GM19351 (cell line): ENCODE measurements around the gene SLC25A41.
"Not testable (repeated sequence)": the region's sequence is repeated elsewhere in the genome, so short reads cannot be mapped to it uniquely, and the experiment has no call there.

Experiments
- ATAC-seq: cut with Tn5 transposase; IDR thresholded peaks from one replicate; pipeline ENCODE4 v1.9.1; 2021; ENCODE audit warnings: mild to moderate bottlenecking, moderate library complexity; ENCODE audit not compliant: unreplicated experiment

The SLC25A41 gene

DNA sequence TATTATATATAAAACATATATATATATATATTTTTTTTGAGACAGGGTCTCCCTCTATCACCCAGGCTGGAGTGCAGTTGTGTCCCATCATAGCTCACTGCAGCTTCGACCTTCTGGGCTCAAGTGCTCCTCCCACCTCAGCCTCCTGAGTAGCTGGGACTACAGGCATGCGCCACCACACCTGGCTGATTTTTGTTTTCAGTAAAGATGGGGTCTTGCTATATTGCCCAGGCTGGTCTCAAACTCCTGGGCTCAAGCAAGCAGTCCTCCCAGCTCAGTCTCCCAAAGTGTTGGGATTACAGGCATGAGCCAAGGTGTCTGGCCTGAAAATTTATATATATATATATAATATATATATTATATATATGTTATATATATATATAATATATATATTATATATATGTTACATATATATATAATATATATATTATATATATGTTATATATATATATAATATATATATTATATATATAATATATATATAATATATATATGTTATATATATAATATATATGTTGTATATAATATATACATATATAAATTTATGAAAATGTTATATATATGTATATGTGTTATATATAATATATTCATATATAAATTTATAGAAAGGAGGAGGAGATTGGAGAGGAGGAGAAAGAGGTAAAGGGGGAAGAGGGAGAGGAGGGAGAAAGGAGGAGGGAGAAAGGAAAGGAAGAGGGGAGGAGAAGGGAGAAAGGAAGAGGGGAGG lies 4.7 kb downstream of the SLC25A41 start:
- ATAC-seq = not testable (repeated sequence)

DNA sequence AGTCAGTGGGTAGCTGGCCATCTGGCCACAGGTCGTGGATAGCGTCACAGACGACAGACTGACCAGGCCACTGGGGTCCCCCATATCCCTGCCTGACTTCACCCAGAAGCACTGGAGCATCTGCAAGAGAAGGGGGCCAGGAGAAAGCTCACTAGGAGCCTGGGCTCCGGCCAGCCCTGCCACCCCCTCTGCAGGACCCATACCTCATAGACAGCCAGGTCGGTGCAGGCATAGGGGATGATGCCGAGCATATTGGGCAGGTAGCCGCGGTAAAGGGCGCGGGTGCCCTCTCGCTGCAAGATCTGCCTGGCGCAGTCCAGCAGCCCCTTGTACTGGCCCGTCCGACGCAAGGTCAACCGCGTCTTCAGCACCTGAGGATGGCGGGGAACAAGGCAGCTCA lies 6.4 kb downstream of the SLC25A41 start:
- no peak for ATAC-seq

GRCh38 chr19:6425732-6426620 lies 7.6 kb downstream of the SLC25A41 start:
- ATAC-seq = no peak

DNA sequence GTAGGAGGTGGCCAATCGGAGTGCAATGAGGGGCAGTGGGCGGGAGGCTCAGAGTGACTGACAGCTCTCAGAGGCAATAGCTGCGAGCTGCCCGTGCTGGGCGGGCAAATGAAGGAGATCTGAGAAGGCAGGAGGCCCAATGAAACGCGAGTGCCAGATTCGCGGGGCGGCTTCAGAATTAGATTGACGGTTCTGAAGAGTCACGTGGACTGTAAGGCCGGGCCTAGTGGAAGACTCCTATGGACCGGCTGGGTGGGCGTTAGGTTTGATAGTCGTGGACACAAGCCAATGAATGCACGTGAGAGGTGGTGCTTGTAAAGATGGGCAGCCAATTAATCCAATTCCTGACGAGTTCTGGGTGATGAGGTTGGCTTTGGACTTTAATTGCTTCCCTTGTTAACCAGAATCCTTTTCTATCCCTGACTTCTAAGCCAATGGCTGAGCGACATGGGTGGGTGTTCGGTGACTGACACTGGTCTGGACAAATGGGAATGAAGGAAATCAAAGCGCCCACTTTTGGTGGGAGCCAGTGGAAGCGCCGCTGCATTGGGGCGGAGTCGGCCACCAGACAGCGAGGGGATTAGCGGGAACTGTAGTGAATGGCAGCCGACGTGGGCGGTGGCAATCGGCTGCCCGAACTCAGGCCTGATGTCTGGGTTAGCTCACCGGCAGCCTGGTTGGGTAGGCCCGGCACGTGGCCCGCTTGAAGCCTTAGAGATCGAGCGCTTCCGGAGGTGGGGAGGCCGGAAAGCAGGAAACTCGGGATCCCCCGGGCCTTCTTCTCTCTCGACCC lies 8.4 kb downstream of the SLC25A41 start:
- ATAC-seq = peak; percentile 85

DNA sequence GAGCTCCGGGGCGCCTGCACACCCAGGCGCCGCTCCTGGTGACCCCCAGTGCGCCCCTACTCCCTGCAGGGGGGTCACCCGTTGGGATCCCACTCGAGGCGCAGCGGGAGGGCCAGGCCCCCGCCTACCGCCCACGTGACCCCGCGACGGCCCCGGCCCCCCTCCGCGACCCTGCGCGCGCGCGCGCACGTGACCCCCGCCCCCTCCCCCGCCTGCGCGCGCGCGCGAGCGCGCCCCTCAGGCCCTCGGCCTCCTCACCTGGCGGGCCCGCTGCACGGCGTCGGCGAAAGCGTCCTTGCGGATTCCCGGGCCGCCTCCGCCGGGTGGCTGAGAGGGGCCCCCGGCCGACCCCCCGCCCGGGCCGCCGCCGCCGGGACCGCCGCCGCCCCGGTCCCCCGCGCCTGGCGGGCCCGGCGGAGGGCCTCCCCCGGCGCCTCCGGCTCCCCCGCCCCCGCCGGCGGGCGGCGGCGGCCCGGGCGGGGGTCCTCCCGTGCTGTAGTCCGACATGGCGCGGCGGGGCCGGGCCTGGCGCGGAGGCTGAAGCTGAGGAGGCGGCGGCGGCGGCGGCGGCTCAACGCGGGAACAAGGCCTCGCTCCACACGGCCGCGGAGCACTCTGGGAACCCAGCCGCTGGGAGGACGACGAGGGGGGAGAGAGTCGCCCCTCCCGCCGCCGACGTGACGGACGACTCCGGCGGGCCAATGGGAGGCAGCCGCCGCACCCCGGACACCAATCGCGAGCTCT lies 9.2 kb downstream of the SLC25A41 start, which contains the start of gene KHSRP:
Gene KHSRP (minus strand): TSS at position 617 of the 744 bp plus-strand sequence. CDS start 110 bp downstream, at position 507.
- ATAC-seq = no peak

- ATAC-seq = no peak
Observed at GRCh38 chr19:6423499-6424194, 9.9 kb downstream of the SLC25A41 start.

DNA sequence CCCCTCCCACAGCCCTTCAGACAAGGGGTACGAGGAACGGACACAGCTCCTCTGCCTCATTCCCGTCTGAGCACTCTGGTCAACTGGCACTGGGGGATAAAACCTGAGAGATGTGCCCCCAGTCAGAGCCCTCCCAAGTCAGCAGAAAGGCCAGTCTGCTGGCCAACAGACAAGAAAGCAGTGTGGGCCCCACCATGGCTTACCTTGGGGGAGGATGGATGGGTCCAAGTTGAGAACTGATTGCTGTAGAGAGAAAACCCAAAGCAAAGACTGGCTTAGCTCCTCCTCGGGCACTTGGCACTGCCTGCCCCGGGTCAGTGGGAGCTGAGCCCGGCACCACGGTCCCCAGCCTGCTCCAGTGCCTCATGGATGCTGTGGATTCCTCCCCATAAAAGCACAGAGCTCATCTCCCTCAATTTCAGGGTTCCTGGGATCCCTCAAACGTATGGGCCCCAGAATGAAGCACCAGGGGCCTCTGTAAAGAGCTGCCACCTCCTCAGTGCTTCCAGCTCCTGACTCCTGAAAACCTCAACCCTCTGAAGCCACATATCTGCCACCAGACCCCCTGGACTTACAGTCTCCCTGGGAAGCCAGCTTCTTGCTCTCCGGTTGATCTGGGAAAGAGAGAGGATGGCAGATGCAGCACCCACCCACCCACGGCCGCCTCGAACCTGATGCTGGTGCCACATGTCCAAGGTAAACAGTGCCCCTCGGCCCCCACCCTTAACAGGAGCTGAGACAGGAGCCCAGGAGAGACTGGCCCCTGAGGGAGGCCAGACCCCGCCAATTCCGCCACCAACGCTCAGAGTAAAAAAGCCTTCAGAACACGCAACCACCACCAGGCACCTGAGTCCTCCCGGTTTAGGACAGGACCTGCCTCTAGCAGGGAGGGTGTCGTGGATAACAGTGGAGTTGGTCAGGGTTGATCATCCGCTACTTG lies 12.2 kb downstream of the SLC25A41 start:
- no peak for ATAC-seq

DNA sequence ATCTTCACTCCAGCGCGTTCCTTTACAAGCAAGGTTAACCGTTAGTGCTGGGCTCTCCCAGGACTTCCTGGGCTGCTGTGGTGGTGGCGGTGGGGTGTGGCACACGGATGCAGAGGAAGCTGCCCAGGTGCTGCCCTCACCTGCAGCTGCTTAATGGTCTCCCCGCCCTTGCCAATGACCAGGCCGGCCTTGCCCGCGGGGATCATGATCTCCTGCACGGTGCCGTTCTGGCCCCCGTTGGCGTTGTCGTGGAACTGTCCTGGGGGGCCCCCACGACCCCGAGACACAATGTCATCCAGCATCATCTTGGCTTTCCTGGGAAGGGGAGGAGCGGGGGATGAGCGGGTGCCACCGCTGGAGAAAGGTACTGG lies 15.0 kb downstream of the SLC25A41 start:
- no peak for ATAC-seq

DNA sequence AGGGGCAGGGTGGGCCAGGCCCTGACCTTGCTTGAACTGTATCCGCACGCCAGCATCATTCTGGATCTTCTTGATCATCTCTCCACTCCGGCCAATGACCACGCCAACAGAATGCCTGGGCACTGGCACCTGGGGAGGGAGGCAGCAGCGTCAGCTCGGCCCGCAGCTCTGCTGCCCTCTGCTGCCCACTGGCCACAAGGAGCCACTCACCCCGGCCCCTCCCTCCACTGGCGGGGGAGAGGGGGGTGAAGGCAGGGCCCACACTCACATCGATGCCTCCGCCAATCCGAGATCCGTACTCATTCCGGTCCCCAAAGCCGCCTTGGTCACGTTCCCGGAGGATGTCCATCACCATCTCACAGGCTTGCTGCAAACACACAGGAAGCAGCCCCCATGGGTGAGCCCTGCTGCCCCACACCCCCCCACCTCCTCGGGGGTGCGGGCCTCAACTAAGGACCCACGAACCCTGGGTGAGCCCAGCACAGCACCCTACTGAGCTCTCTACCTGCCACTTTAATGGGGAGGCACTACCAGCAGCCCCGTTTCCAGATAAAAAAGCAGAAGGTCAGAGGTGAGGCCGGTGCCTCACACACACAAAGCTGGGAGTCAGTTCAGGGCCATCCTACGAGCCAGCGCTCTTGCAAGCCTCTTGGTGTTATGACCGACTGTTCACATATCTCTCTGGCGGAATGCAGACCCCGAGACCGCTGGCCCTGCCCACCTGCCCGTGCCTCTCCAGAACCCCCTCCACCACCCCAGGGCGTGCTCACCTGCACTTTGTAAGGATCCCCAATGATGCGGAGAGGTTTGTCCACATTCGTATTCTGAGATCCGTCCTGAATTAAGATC lies 15.6 kb downstream of the SLC25A41 start:
- ATAC-seq = no peak

GRCh38 chr19:6416658-6417405 lies 16.7 kb downstream of the SLC25A41 start:
- no peak for ATAC-seq

- no peak for ATAC-seq
Observed at GRCh38 chr19:6415591-6416190, 17.9 kb downstream of the SLC25A41 start.

DNA sequence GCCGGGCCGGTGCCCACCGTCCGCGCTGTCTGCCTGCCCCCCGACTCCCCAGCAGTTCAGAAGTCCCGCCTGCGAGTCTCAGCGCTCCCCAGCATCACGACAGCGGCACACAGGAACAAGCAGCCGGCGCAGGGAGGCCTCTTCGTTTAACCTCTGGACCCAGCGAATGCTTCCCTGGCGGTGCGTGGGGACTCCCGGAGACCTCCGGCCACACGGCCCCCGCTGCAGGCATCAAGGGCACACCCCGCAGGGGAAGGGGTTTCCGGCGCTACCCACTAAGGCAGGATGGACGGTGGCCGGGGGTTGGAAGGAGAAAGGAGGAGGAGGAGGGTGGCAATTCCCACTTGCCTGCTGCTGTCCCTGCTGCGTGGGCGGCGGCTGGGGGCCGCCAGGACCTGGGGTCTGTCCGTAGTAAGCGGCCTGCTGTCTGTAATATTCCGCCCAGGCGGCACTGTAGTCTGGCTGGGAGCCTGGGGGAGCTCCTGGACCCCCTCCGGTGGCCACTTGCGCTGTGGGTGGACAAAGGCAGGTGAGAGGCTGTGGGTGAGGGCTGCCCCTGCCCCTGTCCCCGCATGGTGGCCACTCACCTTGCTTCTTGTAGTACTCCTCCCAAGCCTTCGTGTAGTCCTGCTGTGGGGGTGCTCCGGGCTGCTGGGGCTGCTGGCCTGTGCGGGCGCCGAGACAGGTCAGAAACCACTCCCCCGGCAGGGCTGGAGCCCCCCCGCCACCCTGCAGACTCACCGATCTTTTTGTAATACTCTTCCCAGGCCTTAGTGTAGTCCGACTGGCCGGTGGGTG lies 18.6 kb downstream of the SLC25A41 start:
- no peak for ATAC-seq

GRCh38 chr19:6413721-6414643 lies 19.6 kb downstream of the SLC25A41 start:
- no peak for ATAC-seq

DNA sequence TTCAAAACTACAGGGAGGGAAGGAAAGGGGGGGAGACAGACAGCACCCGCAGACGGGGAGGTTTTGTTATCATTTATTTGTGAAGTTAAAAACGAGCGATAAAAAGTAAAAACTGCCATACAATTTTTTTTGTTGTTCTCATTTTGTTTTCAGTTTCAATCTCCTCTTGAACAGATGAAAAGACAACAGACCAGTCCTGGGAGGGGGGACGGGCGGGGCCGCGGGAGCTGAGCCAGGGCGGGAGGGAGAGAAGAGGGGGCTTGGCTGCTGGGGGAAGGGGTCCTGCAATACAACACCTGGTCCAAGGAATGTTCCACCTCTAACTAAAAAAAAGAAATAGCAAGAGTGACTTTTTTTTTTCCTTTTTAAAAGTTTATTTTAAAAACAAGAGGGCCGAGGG lies 20.3 kb downstream of the SLC25A41 start:
- no peak for ATAC-seq
